ENCODE measurements around the gene ZFP36L1. TPM values are rescaled to one million over a fixed set of nuclear protein-coding genes. Genes with fewer than 3 reads are reported as not detected.

ZFP36L1 gene
- total and polyA plus RNA-seq, 2 of the 13 experiments (the other 11 are each of a cell fraction or from before 2014, with no cell fraction given), result 7.4 to 10.2 TPM

- TF ChIP-seq THYN1 (CRISPR knock-in tag; IDR thresholded peaks at IDR 0.05; ENCODE audit: borderline replicate concordance, low read depth) (no peak), ZNF160 (CRISPR knock-in tag; IDR thresholded peaks at IDR 0.05) (peak; percentile 42; the same call in 1 of the 2 replicates), FIP1L1 (IDR thresholded peaks at IDR 0.05; ENCODE audit: borderline replicate concordance, insufficient read depth, low read depth, low read length) (no peak; the same call in 1 of the 2 replicates), NR0B2 (CRISPR knock-in tag; IDR thresholded peaks at IDR 0.05) (no peak), SRF (IDR thresholded peaks at IDR 0.05; ENCODE audit: low read depth, low read length) (no peak), ZNF660 (CRISPR knock-in tag; IDR thresholded peaks at IDR 0.05; ENCODE audit: borderline replicate concordance, low read depth) (no peak), ZMYM4 (CRISPR knock-in tag; IDR thresholded peaks at IDR 0.05) (peak; percentile 42; the same call in 1 of the 2 replicates), E2F5 (CRISPR knock-in tag; conservative IDR thresholded peaks at IDR 0.05) (no peak), FOXM1 (CRISPR knock-in tag; IDR thresholded peaks at IDR 0.05) (no peak), GABPA (IDR thresholded peaks at IDR 0.05; ENCODE audit: low read depth, low read length) (0 out of 2 replicates have a peak, but pooled peaks have one; percentile 30), GABPA (CRISPR knock-in tag; IDR thresholded peaks at IDR 0.05; ENCODE audit: low read depth) (peak; percentile 55; the same call in 1 of the 2 replicates), ZBTB2 (CRISPR knock-in tag; IDR thresholded peaks at IDR 0.05; ENCODE audit: low read depth) (no peak), ELF4 (CRISPR knock-in tag; IDR thresholded peaks at IDR 0.05; ENCODE audit: borderline replicate concordance) (no peak), TFDP1 (CRISPR knock-in tag; IDR thresholded peaks at IDR 0.05; ENCODE audit: borderline replicate concordance) (peak; percentile 93), E2F1 (CRISPR knock-in tag; IDR thresholded peaks at IDR 0.05) (no peak), YEATS4 (CRISPR knock-in tag; IDR thresholded peaks at IDR 0.05; ENCODE audit: borderline replicate concordance) (no peak; the same call in none of the 2 replicates), TERF1 (CRISPR knock-in tag; IDR thresholded peaks at IDR 0.05) (no peak), ZNF343 (CRISPR knock-in tag; IDR thresholded peaks at IDR 0.05) (peak; percentile 34; the same call in 1 of the 2 replicates), ZNF235 (CRISPR knock-in tag; IDR thresholded peaks at IDR 0.05; ENCODE audit: borderline replicate concordance) (no peak), ZNF10 (CRISPR knock-in tag; IDR thresholded peaks at IDR 0.05; ENCODE audit: borderline replicate concordance, low read depth) (no peak), ZNF567 (CRISPR knock-in tag; IDR thresholded peaks at IDR 0.05; ENCODE audit: borderline replicate concordance) (no peak), ATRX (CRISPR knock-in tag; IDR thresholded peaks at IDR 0.05; ENCODE audit: borderline replicate concordance) (no peak)
Measured at GRCh38 chr14:68794130-68794850, 1.4 kb upstream of the ZFP36L1 start (continued).

Measured in HepG2 (cell line).